GM21367 (cell line): ENCODE measurements around the gene MRPL53.

Experiments
- ATAC-seq: cut with Tn5 transposase; IDR thresholded peaks from one replicate; pipeline ENCODE4 v1.9.1; 2021; ENCODE audit not compliant: unreplicated experiment

MRPL53 gene

DNA sequence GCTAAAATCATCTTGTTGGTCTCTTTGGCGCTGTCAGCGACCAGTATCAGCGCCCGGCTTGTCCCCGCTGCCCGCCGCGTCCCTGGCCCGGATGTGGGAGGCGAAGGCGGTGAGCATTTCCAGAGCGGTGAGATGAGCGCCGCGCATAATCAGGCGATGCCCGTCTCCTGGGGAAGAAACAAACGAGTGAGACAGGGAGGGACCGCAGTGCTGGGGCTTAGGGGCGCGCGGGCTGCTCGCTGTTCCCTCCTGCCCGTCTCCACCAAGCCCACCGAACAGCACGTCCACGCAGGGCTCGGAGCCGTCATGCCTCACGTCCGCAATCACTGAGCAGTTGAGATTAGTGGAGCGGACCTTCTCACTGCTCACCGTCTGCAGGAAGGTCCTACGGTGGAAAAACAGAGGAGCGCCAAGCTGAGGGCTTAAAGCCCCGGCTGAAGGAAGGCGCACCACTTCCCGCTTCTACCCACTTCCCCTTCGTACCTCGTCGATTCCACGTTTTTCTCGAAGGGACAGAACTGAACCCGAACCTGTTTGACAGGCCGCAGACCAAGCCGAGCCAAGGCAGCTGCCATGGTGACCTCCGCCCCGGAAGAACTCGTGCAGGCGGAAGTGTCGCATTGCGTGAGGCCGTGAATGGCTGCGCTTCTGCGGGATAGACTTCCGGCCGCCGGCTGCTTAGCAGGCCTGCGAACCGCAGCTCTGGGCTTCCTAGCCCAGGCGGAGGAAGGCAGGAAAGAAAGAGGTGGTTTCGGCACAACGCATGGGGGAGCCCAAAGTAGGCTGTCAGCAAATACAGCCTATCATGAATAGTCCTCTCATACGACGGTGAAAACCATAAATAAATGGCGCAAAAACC lies at the start of gene MRPL53:
Gene MRPL53, minus strand, starts transcription at position 595 of the 859 bp plus-strand sequence. Its CDS starts 20 bp downstream, at position 575.
- peak; percentile 75 for ATAC-seq

DNA sequence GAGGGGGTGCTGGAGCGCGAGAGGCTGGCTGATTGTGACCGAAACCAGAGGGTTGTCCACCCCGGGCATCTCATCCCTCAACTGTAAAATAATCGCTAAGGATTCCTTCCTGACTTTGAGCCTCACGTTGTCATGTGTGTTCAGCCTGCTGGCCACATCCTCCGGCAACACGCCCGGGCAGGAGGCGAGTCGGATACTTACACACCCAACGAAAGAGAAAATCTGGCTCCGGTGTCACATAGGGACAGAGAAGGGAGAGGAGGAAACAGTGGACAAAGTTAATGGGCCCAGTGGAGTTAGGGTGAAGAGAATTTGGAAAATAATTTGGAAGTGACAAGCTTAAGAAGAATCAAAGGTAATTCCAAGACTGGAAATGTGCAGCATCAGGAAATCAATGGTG lies 44.2 kb upstream of the MRPL53 start:
- ATAC-seq = no peak

DNA sequence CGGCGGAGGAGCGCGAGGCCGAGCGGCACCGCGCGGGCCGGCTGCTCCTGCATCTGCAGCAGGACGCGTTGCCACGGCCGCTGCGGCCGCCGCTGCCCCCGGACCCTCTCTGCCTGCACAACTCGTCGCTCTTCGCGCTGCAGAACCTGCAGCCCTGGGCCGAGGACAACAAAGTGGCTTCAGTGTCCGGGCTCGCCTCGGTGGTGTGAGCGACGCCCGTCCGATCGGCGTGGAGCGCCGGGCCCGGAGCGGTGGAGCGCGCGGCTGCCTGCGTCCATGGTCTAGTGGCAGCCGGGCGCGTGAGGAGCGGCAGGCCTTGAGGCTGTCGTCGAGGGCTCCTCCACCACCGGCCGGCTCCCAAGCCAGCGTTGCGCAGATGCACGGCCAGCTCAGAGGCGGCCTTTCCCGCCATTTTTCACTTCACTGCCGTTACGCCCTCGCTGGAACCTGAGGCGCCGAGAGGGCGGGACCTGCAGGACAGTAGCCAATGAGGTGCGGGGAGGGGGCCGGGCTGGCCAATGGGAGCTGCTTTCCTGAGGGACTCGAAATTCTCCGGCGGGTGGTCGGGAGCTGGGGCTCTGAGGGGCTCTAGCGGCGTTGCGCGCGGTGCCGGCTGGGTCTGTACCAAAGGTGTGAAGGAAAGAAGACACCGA lies 43.6 kb upstream of the MRPL53 start:
- ATAC-seq = no peak

DNA sequence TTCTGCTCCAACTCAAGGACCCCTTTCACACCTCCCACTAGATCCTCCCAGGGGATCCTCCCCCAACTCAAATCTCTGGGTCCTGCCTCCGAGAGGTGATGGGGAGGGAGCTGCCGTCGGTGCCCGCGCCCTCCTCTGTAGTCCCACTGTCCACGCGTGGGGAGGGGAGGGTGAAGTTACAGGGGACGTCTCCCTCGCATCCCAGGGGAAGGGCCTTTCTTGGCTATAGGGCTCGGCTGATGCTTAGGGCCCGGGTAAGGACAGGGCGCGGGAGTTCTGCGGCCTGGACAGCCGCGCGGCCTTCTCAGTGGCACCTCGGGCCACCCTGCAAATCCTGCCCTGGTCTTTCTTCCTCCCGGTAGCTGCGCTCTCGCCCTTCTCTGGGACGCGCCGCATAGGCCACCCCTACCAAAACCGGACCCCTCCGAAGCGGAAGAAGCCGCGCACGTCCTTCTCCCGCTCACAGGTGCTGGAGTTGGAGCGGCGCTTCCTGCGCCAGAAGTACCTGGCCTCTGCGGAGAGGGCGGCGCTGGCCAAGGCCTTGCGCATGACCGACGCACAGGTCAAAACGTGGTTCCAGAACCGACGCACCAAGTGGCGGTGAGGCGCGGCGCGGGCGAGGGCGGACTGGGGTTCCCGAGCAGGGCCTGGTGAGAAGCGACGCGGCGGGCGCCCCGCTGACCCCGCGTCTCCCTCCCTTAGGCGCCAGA lies 42.9 kb upstream of the MRPL53 start:
- ATAC-seq = no peak

GRCh38 chr2:74514368-74515270 lies 42.1 kb upstream of the MRPL53 start, which contains the start of gene TLX2:
Gene TLX2, plus strand, starts transcription at chr2:74514450. Its CDS starts 357 bp downstream, at chr2:74514807.
- ATAC-seq = no peak

DNA sequence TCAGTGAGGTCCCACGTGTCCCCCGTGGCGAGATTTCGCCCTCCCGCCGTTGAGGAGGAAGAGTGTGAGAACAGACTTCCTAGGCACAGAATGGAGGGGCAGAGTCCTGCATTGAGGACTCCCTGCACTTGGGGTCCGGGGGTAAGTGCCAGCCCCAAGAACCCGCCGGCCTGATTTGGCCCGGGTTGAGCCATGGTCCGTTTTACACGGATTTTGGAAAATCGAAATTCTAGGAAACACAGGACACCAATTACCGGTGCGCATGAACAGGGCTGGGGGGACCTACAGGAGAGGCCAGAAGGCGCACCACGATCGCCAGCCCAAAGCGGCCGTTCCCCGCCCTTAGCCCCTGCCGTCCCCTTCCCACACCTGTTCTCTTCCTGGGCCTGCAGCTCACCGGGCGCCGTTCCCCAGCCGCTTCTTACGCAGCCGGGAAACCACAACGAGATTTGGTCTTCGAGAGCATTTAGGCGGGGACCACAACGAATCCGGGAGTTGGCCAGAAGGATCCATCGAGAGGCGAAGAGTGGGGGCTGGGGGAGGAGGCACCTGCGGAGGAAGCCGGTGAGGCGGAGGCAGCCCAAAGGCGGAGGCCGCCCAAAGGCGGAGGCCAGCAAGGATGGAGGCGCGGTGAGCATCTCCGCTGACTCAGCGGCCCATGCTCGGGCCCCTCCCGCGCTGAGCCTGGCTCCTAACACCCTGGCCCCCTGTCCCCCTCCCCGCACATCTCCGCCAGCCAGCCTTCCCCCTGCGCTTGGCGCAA lies 41.3 kb upstream of the MRPL53 start:
- no peak for ATAC-seq

- ATAC-seq = no peak
Measured at GRCh38 chr2:74512744-74513604, 40.5 kb upstream of the MRPL53 start.

DNA sequence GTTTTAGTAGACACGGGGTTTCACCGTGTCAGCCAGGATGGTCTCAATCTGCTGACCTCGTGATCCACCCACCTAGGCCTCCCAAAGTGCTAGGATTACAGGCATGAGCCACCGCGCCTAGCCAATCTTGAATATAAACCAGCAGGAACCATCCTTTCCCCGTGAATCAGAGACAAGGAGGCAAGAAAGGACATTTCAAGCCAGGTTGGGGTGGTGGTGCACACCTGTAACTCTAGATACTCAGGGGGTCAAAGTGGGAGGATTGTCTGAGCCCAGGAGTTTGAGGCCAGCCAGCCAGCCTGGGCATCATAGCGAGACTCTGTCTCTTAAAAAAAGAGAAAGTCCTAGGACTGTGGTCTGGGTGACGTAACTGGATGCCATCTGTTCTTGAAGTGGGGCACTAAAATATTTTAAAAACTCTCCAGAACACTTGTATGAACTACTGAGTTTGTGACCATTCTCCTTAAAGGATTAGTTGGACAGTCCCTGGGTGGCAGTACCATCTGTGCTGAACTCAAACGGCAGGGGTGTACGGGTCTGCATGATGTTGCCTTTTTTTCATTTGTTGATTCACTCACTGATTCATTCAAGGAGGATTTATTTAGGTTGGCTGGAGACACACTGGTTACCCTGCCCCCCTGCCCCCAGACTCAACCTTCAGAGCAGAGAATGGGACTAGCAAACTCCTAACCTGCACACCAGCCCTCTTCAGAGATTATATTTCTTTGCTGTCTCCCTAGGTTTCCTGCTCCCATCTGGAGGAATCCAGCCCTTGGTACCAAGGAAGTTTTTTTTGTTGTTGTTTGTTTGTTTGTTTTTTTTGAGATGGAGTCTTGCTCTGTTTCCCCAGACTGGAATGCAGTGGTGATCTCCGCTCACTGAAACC lies 38.9 kb upstream of the MRPL53 start:
- no peak for ATAC-seq

- ATAC-seq = no peak
Measured at GRCh38 chr2:74510272-74510671, 37.8 kb upstream of the MRPL53 start.

GRCh38 chr2:74507926-74508520 lies 35.5 kb upstream of the MRPL53 start:
- peak; percentile 5 for ATAC-seq

DNA sequence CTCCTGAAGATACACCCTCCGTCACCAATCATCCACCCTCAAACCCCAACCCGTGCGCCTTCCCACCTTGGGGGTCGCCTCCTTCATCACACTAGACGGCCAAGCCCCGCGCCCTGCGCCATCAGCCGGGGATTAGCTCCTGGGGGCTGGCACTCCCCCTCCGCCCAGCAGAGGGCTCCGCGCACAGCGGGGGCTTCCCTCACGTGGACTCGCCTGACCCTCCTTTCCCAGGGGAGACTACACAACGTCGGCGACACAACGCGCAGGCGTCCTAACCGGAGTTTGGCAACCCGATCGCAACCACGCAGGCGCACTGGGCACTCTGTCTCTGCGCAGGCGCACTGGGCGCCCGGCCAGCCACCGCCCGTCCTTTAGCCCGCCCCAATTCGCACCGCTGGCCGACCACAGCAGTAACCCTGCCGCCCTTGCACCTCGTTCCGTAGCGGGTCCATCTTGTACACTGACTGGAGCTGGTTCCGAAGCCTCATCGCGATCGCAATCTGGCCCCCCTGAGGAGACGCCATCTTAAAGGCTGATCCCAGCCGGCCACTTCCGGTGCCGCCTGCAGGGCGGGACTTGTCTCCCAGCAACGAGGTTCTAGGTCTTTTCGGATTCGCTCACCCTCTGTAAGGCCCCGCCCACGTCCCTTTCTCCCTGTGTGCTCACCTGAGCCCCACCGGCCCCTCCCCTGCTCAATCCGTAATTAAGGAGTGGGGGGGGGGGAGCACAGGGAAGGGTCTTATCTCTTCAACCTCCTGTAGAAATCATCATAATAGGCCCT lies 34.9 kb upstream of the MRPL53 start, which contains the start of gene PCGF1:
Gene PCGF1, minus strand, starts transcription at position 551 of the 781 bp plus-strand sequence. Its CDS starts 27 bp downstream, at position 524.
- ATAC-seq = peak; percentile 88

GRCh38 chr2:74505448-74506246 lies 33.2 kb upstream of the MRPL53 start:
- no peak for ATAC-seq

GRCh38 chr2:74504591-74504990 lies 32.1 kb upstream of the MRPL53 start:
- no peak for ATAC-seq

DNA sequence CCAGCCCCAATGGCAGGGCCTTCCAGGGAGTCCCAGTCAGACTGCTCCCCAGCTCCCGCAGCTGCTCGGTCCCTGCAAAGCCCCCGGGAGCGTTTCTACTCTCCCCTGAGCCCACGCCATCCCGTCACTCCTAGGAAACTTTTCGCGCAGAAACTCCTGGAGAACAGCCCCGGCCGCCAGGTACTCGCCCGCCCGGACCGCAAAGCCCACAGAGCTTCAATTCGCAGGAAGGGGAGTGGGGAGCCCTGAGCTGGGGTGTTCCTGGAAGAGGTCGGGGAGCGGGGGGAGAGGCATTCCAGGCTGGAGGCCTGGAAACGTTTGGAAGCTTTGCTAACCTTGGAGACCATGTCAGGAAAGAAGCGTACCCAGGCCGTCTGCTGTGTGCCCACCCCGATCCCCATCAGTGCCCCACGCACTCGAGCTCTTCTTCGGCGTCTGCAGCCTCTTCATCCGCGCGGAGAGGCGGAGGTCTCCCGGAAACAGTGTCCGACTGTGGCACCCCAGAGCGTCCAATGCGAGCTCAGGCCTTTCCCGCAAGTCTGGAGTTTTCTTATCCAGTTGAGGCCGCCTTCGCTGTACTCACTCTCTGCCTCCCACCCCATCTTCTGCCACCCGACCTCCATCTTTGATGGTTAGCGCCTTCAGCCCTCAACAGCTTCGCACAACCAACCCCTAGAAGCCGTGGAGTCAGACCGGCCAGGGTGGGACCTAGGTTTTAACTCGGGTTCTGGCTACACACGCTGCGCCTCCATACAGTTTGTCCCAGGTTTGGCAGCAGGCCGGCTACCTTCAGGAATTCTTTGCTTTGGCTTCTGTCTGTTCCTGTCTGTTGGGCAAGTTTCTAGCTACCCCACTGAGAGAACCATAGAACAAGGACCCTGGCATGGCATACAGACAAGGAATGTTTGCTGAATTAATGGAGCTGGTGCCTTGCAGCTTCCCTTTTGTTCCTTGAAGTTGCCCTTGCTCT lies 31.3 kb upstream of the MRPL53 start:
- no peak for ATAC-seq
